Omental fat pad (tissue), 4 donors: ENCODE measurements around the gene MRC1. TPM values are rescaled to one million over a fixed set of nuclear protein-coding genes. Genes with fewer than 3 reads are reported as not detected.

Source experiments
- ATAC-seq: fragments of 150-250 bp; one replicate; pipeline ENCODE4 v1.9.1; 2016; ENCODE audit warnings: mild to moderate bottlenecking, moderate library complexity; ENCODE audit not compliant: low FRiP score
- DNase-seq: peaks from one replicate; pipeline ENCODE4 v3.0.0-alpha.2; 2019; ENCODE audit warnings: low spot score
- CTCF ChIP-seq, 3 donors: fragments of 450-650 bp; IDR thresholded peaks; one replicate each; pipeline ENCODE4 v1.5.1; 2016 to 2017; ENCODE audit warnings: antibody characterized with exemption in 3 of 3, mild to moderate bottlenecking in 3 of 3, moderate library complexity in 2 of 3
- total RNA-seq, 4 donors: library from RNA; depleted of rRNA; stranded (reverse); fragments of >200 nt; gene quantifications; one replicate each; pipeline ENCODE4 v1.1.0, GENCODE V29; 2016

Gene MRC1
- total RNA-seq, 4 donors from 2014 or later, result 130 to 206 (median 139) TPM

- DNase-seq, result no peak
Observed at GRCh38 chr10:17787087-17787961, 21.8 kb upstream of the MRC1 start.

GRCh38 chr10:17788646-17789045, 20.5 kb upstream of the MRC1 start:
- TF ChIP-seq CTCF (IDR thresholded peaks at IDR 0.05), result no peak
- DNase-seq (no peak), ATAC-seq (no peak)

More at GRCh38 chr10:17787087-17787961, 21.8 kb upstream of the MRC1 start:
- ATAC-seq, result peak; percentile 87
- TF ChIP-seq CTCF (IDR thresholded peaks at IDR 0.05), result no peak

GRCh38 chr10:17789396-17789795, 19.8 kb upstream of the MRC1 start:
- ATAC-seq (no peak), DNase-seq (no peak)
- TF ChIP-seq CTCF (IDR thresholded peaks at IDR 0.05), result no peak

- ATAC-seq (no peak), DNase-seq (no peak)
- TF ChIP-seq CTCF (IDR thresholded peaks at IDR 0.05), result no peak
Observed at GRCh38 chr10:17790651-17791050, 18.5 kb upstream of the MRC1 start.

- DNase-seq (no peak), ATAC-seq (no peak)
- no peak for TF ChIP-seq CTCF (IDR thresholded peaks at IDR 0.05)
Observed at GRCh38 chr10:17792991-17793390, 16.2 kb upstream of the MRC1 start.

- no peak for TF ChIP-seq CTCF (IDR thresholded peaks at IDR 0.05)
- ATAC-seq (no peak), DNase-seq (no peak)
Observed at GRCh38 chr10:17793823-17794644, 15.1 kb upstream of the MRC1 start.
